GM19035 (cell line): ENCODE results near the gene FAM81A.
"Not testable (repeated sequence)": the region's sequence is repeated elsewhere in the genome, so short reads cannot be mapped to it uniquely, and the experiment has no call there.

Source experiments
- ATAC-seq: cut with Tn5 transposase; IDR thresholded peaks from one replicate; pipeline ENCODE4 v1.9.1; 2021; ENCODE audit not compliant: unreplicated experiment

Gene FAM81A

DNA sequence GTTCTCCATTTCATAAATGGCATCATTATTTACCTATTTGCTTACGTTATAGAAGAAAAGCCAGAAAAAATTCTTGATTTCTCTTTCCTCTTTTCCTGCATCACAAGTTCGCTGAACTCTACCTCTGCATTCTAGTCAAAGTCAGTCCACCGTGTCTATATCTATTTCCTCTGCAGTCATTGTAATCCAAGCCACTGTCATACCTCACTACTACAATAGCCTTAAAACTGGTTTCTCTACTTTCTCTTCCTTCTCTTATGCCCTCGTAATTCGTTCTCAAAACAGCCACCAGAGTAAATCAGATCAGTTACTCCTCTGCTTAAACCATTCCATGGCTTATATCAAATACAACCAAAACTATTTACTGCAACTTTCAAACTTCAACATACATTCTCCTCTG lies 13.4 kb upstream of the FAM81A start:
- no peak for ATAC-seq

GRCh38 chr15:59428898-59429297 lies 9.1 kb upstream of the FAM81A start:
- not testable (repeated sequence) for ATAC-seq

GRCh38 chr15:59432389-59432788 lies 5.6 kb upstream of the FAM81A start:
- no peak for ATAC-seq

- no peak for ATAC-seq
These were observed 3.5 kb upstream of the FAM81A start for GRCh38 chr15:59434481-59434880.

- ATAC-seq, result no peak
These were observed 1.2 kb upstream of the FAM81A start for GRCh38 chr15:59436774-59437141.

GRCh38 chr15:59437142-59437816 lies 707 bp upstream of the FAM81A start:
- no peak for ATAC-seq

DNA sequence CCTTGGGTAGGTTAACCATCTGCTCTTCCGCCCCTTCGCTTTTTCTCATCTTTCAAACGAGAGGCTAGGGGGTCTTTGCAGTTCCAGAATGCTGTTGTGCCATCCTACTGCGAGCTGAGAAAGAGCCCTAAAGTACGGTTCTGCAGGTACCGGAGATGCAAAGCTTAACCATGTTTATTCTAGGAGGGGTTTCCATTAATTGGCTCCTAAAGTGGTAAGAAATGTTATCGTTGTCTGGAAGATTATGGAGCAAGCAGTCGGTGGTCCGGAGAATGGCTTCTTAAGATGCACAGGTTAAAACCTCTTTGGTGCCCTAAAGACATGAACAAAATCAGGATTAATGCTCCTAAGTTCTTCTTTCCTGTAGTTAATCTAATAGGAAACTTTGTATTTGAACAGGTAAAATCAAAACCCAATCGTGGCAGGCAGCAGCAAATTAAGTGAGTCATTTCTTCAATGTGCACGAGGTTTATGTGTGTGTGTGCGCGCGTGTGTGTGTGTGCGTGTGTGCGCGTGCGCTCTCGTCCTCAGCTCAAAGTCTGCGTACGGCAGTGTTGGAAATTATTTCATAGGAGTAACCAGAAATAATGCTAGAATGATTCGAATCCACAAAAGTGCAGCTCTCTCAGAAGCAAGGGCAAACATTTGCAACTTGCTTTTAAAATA lies 772 bp downstream of the FAM81A start:
- ATAC-seq, result no peak

- ATAC-seq, result no peak
These were observed 1.6 kb downstream of the FAM81A start for GRCh38 chr15:59439576-59439975.

- ATAC-seq, result no peak
These were observed 5.5 kb downstream of the FAM81A start for GRCh38 chr15:59443341-59444072.

DNA sequence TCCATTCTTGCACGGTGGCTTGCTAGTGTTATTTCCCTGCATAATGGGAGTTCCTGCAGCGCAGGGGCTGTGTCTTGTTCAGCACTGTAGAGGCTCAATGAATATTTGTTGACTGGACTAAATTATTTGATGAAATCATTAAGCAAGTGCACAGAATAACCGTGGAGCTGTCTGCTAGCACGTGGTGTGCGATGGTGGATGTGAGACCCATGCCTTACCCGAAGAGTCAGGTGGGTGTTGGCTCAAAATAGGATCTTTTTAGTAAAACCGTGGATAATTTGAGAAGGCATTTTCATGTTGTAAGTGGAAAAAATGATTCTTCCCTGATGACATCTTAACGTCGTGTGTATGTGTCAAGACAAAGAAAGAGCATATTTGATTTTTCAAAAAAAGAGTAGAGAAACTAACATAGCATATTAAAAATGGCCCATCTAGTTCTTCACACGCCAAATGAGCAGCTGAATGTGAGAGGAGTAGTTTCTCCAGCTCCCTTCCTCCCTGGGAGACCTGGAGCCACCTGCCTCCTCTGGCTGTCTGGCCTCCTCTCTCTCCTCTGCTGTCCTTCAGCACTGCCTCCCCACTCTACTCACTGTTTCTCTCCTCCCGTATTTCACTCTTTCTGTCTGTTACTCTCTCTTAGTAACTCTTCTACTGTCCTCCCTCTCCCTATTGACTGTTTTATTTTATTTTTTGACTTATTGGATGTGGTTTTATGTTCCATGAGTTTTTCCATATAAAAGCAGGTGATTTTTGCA lies 6.3 kb downstream of the FAM81A start:
- ATAC-seq, result no peak

DNA sequence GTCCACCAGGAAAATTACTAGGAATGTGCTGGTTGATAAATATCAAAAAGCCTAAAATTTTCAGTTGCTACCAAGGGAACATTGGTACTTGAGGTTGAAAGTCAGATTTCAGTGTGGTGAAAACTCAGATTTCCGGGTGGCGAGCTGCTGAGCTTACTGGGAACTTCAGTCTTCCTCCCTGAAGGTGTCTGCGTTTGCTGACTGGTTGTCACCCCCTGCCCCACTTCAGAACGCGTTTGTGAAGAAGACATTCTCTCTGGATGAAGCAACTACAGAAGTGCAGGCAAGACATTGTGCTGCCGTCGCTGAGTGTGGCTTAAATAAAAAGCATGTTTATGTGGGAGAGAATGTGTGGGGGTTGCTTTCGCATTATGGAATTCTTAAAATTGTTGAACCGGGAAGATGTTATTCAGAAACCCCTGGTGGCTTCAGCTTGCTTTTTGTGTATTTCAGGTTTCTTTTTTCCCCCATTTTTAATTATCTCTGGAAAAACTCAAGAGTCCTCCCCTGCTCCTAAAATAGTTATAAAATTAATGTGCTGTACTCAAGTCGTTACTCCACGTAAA lies 7.1 kb downstream of the FAM81A start:
- ATAC-seq, result no peak

DNA sequence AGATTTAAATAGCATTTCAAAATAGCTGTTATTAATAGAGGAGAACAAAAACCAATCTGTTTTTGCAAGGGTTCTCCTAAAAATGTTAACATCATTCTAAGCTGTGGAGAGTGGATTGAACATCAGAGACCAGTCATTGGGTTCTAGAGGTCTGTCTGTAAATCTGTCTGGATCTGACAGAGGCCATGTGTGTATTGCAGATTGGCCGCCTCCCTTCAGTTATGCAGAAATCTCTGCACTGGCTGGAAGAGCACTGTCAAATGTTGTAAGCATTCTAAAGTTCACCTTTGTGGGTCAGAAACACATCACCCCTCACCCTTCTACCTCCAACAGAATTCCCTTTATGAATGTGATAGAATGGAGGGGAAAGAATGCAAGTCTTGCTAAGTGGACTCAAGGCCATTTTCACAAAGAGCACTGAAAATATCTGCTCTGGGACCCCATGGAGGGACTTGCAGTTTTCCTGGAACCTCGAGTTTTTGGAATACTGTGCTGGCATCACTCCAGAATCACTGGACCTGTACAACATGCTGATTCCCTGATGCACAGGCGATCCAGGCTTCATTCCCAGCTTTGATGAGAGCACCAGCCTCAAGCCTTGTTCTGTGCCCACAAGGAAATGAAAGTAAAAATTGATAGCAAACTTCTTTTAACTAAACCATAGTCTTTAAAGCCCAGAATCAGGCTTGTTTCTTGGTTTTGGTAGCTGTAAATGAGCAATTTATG lies 8.4 kb downstream of the FAM81A start:
- no peak for ATAC-seq

- ATAC-seq, result no peak
These were observed 9.4 kb downstream of the FAM81A start for GRCh38 chr15:59447367-59447766.

DNA sequence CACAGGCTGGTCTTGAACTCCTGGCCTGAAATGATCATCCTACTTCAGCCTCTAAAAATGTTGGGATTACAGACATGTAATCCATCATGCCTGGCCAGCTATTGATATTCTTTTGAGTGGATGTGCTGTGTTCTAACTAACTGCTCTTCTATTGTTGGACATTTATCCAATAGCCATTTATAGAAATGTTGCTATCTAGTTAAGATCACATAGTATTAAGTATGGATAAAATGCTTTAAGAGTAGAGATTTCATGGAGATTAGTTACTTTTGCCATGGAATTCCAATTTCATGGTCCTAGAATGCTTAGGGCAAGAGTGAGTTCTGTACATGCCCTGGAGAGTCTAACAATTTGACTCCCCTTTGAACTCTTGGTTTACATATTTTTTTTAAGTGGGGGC lies 10.9 kb downstream of the FAM81A start:
- ATAC-seq, result no peak

DNA sequence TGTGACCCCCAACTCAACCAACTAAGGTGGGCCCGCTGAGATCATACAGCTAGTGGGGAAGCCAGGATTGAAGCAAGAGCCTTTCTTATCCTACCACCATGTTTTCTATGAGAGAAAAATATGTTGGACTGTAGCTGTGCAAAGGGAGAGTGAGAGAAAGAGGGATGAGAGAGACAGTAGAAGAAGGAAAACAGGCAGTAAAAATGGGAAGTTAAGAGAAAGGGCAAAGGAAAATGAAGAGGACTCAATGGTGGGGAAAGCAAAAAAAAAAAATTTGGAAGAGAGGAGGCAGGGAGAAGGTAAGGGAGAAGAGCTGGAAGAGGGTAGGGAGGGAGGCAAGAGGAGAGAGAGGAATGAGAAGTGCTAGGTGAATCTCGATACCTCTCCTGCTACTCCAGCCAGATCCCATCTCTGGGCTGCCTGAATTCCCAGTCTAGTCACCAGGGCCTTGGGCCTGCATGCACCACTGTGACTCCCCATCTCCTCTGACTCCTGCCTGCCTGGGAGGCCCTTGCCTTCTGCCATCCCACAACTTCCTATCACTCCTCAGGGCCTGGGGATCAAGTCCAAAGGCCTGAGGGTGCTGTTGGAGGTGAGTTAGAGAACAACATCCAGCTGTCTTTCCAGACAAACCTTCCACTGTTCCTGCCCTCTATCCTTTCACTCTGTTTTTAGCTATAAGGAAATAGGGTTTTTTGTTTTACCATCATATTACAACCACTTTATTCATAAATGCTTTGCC lies 15.7 kb downstream of the FAM81A start:
- no peak for ATAC-seq

GRCh38 chr15:59456114-59456513 lies 18.1 kb downstream of the FAM81A start:
- no peak for ATAC-seq

- ATAC-seq, result no peak
These were observed 19.1 kb downstream of the FAM81A start for GRCh38 chr15:59457103-59457502.

GRCh38 chr15:59461521-59461920 lies 23.5 kb downstream of the FAM81A start:
- no peak for ATAC-seq

DNA sequence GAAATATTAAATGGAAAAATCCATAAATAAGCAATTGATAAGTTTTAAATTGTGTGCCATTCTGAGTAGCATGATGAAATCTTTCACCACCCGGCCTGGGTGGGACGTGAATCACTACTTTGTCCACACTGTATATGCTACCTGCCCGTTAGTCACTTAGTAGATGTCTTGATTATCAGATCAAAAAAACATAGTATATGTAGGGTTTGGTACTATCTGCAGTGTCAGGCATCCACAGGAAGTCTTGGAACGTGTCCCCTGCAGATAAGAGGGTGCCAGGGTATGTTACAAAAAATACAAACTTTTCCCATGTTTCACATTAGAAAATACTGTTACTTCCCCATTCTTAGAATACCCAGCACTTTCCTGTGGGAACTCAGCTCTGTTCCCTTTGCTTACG lies 35.2 kb downstream of the FAM81A start:
- no peak for ATAC-seq

DNA sequence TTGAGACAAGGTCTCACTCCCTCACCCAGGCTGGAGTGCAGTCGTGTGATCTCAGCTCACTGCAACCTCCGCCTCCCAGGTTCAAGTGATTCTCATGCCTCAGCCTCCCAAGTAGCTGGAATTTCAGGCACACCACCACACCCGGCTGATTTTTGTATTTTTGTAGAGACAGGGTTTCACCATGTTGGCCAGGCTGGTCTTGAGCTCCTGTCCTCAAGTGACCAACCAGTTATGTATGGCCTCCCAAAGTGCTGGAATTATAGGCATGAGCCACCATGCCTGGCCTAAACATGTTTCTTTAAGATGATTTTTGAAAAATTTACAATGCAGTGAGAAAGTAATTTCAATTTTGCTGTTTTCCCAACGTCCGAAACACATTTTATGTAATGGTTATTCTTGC lies 37.2 kb downstream of the FAM81A start:
- ATAC-seq, result not testable (repeated sequence)
